OCI-LY1 (cell line): ENCODE measurements around the gene EBF3.

Source experiments
- H2AFZ ChIP-seq: fragments of 200-600 bp; sonication (generic), shearing (Covaris generic); 2 replicates; pipeline ENCODE4 v1.6.0; 2014; ENCODE audit warnings: antibody characterized with exemption, mild to moderate bottlenecking, low read length
- H3F3A ChIP-seq: fragments of 200-600 bp; sonication (generic), shearing (Covaris generic); 2 replicates; pipeline ENCODE4 v1.6.0; 2014; ENCODE audit warnings: mild to moderate bottlenecking, antibody characterized with exemption, low read length, moderate library complexity; ENCODE audit not compliant: insufficient read depth
- H3K27ac ChIP-seq: fragments of 200-600 bp; sonication (generic); 2 replicates; pipeline ENCODE4 v1.5.1; 2014; ENCODE audit warnings: low read length, mixed run types, mild to moderate bottlenecking, low read depth; ENCODE audit not compliant: poor library complexity, severe bottlenecking
- H3K27me3 ChIP-seq: fragments of 200-600 bp; sonication (generic); 2 replicates; pipeline ENCODE4 v1.6.0; 2014; ENCODE audit warnings: antibody characterized with exemption, mild to moderate bottlenecking, low read length, moderate library complexity; ENCODE audit not compliant: insufficient read depth
- H3K36me3 ChIP-seq: fragments of 200-600 bp; sonication (generic); 2 replicates; pipeline ENCODE4 v1.6.1; 2014; ENCODE audit warnings: mild to moderate bottlenecking, antibody characterized with exemption, low read length, moderate library complexity, mixed read lengths; ENCODE audit not compliant: insufficient read depth
- H3K4me1 ChIP-seq: fragments of 200-600 bp; sonication (generic); 2 replicates; pipeline ENCODE4 v1.5.1; 2014; ENCODE audit warnings: mild to moderate bottlenecking, low read length, moderate library complexity; ENCODE audit not compliant: insufficient read depth, severe bottlenecking
- H3K4me2 ChIP-seq: fragments of 200-600 bp; sonication (generic), shearing (Covaris generic); 2 replicates; pipeline ENCODE4 v1.6.1; 2014; ENCODE audit warnings: low read length
- H3K4me3 ChIP-seq: fragments of 200-600 bp; sonication (generic); 2 replicates; pipeline ENCODE4 v1.5.1; 2014; ENCODE audit warnings: low read length, low read depth, mild to moderate bottlenecking, mixed read lengths; ENCODE audit not compliant: poor library complexity, severe bottlenecking
- H3K79me2 ChIP-seq: fragments of 200-600 bp; shearing (Covaris generic); 2 replicates; pipeline ENCODE4 v1.6.1; 2016; ENCODE audit warnings: mixed run types, low read length, mixed read lengths; ENCODE audit not compliant: insufficient read depth
- H3K9ac ChIP-seq: fragments of 200-600 bp; sonication (generic), shearing (Covaris generic); 2 replicates; pipeline ENCODE4 v1.6.1; 2014; ENCODE audit warnings: mild to moderate bottlenecking, low read length, mixed read lengths
- H3K9me2 ChIP-seq: fragments of 200-600 bp; sonication (generic), shearing (Covaris generic); 2 replicates; pipeline ENCODE4 v1.6.1; 2014; ENCODE audit warnings: low read depth, mild to moderate bottlenecking, low read length, mixed read lengths
- H3K9me3 ChIP-seq: fragments of 200-600 bp; shearing (Covaris generic); 2 replicates; pipeline ENCODE4 v1.6.1; 2014; ENCODE audit warnings: low read length, mixed read lengths
- H4K20me1 ChIP-seq: fragments of 200-600 bp; sonication (generic), shearing (Covaris generic); 2 replicates; pipeline ENCODE4 v1.6.0; 2016; ENCODE audit warnings: mild to moderate bottlenecking, low read length; ENCODE audit not compliant: insufficient read depth
- CTCF ChIP-seq: fragments of 200-600 bp; sonication (generic), shearing (Covaris generic); IDR thresholded peaks from 2 replicates; pipeline ENCODE4 v1.5.1; 2017; ENCODE audit warnings: mild to moderate bottlenecking, antibody characterized with exemption, low read length, moderate library complexity, mixed read lengths
- EZH2 ChIP-seq: fragments of 200-600 bp; sonication (generic), shearing (Covaris generic); IDR thresholded peaks from 2 replicates; pipeline ENCODE4 v1.8.0; 2017; ENCODE audit warnings: borderline replicate concordance, mixed run types, mild to moderate bottlenecking, antibody characterized with exemption, low read length, moderate library complexity, mixed read lengths

EBF3 gene

DNA sequence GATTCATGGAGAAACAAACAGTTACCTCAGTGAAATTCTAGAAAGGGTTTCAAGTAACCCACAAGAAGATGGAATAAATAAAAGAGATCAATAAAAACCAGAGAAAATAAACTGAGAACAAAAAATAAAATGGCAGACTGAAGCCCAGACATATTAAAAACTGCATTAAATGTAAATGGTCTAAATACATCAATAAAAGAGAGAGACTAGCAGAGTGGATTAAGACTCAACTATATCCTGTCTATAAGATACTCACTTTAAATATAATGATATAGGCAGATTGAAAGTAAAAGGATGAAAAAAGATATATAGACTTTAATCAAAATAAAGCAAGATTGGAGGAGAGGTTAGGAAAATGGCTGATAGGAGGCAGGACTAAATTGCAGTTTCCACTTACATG is 18.8 kb upstream of the EBF3 start:
- no peaks in the 10 kb centered on the region; the same call in 1 of the 2 replicates for H3K36me3 ChIP-seq
- no peak for TF ChIP-seq EZH2
- no peak for TF ChIP-seq CTCF

GRCh38 chr10:129978980-129979379 is 14.9 kb upstream of the EBF3 start:
- no peaks in the 10 kb centered on the region for H3F3A ChIP-seq

More for the DNA sequence above, 18.8 kb upstream of the EBF3 start:
- Histone ChIP-seq H3K79me2 (no peaks in the 10 kb centered on the region), H3K27ac (no peak overlapping the region), H2AFZ (no peak overlapping the region), H3K4me3 (no peak overlapping the region), H4K20me1 (no peaks in the 10 kb centered on the region), H3K4me2 (no peak overlapping the region), H3K9me2 (no peaks in the 10 kb centered on the region), H3K9ac (no peak overlapping the region), H3F3A (no peaks in the 10 kb centered on the region), H3K27me3 (no peaks in the 10 kb centered on the region), H3K9me3 (0 out of 2 replicates have a peak, but pooled peaks cover 3% of the 10 kb centered on the region), H3K4me1 (no peaks in the 10 kb centered on the region)

DNA sequence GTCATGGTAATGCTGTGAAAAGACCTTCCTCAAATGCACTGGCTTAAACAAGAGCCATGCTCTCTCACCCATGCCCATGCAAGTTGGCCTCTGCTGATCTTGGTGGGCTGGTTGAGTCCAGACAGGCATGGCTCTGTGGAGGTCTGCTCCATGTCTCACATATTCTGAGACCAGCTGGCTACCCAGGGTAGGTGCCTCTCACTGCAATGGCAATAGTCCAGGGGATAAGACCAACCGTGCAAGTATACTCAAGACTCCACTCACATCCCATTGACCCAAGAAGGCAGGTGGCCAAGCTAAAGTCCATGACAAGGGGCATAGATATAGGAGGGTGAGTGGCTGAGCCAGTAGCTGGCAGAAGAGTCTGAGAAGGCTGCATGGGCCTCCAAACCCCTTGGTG is 14.2 kb upstream of the EBF3 start:
- Histone ChIP-seq H2AFZ (no peak overlapping the region), H3K36me3 (no peaks in the 10 kb centered on the region; the same call in 1 of the 2 replicates), H3K4me2 (no peak overlapping the region), H4K20me1 (no peaks in the 10 kb centered on the region), H3K27ac (no peak overlapping the region), H3K27me3 (no peaks in the 10 kb centered on the region), H3F3A (no peaks in the 10 kb centered on the region), H3K9me3 (0 out of 2 replicates have a peak, but pooled peaks cover 3% of the 10 kb centered on the region), H3K9ac (no peak overlapping the region), H3K9me2 (no peaks in the 10 kb centered on the region), H3K4me3 (no peak overlapping the region), H3K79me2 (no peaks in the 10 kb centered on the region), H3K4me1 (no peaks in the 10 kb centered on the region)
- TF ChIP-seq EZH2 (no peak), CTCF (no peak)

More at GRCh38 chr10:129978980-129979379, 14.9 kb upstream of the EBF3 start:
- H3K36me3 ChIP-seq: no peaks in the 10 kb centered on the region; the same call in 1 of the 2 replicates
- no peak overlapping the region for H3K4me2 ChIP-seq
- no peaks in the 10 kb centered on the region for H3K4me1 ChIP-seq
- no peak for TF ChIP-seq EZH2
- no peak for TF ChIP-seq CTCF
- no peaks in the 10 kb centered on the region for H3K27me3 ChIP-seq
- H3K9me3 ChIP-seq: 0 out of 2 replicates have a peak, but pooled peaks cover 3% of the 10 kb centered on the region
- no peak overlapping the region for H3K9ac ChIP-seq
- no peaks in the 10 kb centered on the region for H3K9me2 ChIP-seq
- H3K4me3 ChIP-seq: no peak overlapping the region
- H2AFZ ChIP-seq: no peak overlapping the region
- no peaks in the 10 kb centered on the region for H3K79me2 ChIP-seq
- no peak overlapping the region for H3K27ac ChIP-seq
- no peaks in the 10 kb centered on the region for H4K20me1 ChIP-seq
